HuH-7 (cell line): ENCODE measurements around the gene PLN.

Experiments
- DNase-seq: peaks from one replicate; pipeline ENCODE4 v3.0.0; 2011; ENCODE audit warnings: low spot score

Gene PLN

DNA sequence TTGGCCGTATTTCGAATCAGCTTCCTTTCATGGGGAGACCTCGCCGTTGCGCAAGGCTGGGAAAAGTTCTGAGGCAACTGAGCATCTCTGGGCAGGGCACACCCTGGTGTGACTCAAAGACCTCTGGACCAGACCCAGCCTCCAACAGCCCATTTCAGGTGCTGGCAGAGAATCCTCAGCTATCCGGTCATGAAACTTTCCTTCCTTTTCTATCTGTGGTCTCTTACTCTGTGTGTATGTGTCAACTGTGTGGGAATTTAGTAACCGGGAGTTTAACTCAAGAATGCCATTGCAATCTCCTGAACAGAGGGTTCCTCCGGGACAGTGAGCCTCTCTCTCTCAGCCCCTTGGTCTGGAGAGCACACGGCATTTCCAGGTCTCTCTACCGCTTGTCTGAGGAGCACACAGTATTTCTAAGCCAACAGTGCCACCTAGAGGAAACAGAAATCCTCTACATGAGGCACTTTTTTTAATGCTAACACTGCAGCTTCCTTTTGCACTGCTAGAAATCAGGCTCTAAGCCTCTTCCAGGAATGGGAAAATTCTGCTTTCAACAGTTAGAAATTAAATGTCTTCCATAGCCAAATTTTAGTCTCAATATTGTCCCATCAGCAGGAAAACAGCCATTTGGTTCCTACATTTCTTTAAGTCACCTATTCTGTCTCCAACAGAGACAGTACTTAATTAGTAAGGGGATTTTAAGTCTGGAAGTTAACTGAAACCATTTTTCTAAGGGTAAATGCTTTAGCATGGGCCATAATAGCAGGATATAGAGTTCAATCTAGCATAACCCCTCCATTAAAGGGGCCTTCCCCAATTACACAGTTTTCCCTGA, 32.7 kb downstream of the PLN start:
- DNase-seq = peak; percentile 46

DNA sequence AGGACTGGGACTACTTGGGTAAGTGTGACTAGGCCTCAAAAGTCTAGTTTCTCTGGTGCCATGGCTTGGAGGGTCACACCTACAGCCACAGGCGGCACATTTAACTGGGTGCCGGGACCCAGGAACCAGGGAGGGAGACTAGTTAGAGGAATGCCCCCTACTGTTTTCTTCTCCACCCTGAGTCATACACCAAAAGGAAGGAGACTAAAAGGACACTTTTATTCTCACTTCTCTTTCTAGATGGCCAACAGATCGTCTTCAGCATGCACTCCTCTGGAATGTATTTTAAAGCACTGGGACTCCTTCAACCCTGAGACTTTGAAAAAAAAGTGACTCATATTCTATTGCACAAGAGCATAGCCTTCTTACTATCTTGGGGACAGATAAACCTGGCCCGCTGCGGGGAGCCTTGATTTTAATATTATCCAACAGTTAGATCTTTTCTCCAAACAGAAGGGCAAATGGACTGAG, 33.4 kb downstream of the PLN start:
- DNase-seq = no peak

DNA sequence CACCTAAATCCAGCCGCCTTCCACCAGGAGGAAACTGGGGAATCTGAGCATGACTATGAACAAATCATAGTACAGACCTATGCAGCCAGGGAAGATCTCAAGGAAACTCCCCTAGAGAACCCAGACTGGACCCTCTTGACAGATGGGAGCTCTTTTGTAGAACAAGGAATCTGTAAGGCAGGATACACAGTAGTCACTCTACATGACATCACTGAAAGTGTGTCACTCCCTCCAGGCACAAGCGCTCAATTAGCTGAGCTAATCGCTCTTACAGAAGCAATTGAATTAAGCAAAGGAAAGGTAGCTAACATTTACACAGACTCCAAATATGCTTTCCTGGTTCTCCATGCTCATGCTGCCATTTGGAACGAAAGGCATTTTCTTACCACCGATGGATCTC, 36.8 kb downstream of the PLN start:
- DNase-seq = no peak

DNA sequence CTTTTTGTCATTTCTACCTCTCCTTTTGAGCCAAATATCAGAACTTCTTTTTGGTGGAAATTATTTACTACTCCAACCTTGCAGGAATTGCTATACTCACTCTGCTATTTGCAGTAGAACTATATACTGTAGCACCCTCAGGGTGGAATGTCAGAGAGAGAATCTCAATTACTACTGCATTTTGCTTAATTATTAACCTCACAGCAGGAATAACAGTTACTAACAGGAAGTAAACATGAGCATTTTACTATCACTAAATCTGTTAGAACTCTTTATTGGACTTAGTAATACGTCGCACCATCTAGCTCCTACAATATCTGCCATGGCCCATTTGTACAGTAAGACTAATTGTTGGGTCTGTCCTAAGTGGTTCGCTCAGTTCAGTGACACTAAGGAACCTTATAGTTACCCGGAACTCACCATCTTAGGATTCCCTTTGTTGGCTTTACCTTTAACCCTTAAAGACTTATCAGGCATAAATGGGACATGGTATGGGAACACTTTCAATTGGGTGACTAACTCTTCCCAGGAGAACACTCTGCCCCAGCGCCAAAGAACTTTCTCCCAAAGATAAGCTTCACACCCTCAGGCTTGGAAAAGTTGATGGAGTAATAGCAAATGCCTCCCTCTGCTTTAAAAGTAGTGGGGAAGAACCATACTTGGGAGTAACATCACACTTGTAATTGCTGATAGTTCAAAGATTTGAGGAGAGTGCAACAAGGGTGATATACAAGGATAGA, 38.8 kb downstream of the PLN start:
- DNase-seq = no peak

DNA sequence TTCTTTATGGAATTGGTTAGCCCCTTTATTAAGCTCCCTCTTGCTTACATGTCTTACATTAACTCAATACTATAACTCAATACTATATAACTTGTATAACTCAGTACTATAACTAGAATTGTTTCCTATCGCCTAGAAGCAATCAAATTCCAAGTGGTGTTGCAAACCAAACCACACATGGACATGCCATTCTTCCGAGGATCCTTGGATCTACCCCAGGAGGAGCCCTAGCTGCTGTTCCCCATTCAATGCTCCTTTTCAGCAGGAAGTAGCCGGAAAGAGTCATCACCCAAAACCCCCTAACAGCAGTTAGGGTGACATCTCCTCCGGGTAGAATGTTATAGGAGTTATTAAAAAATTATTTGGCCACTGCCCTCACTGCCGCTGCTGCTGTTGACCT, 40.5 kb downstream of the PLN start:
- DNase-seq = no peak

DNA sequence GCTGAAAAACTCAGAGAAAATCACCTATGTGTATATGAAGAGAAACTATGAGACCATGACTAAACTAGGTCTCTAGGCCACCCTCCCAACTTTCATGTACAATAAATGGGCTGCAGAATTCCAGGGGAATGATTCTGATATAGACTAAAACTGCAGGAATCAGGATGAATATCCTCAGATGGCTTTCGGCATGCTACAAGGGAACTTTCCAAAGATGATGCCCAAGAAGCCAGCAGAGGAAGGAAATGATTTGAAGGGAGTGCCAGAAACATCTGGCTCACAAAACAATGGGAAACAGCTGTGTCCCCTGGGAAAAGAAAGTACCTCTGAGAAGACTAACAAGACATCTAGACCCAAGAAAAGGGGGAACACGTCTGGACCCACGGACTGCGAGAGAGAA, 41.1 kb downstream of the PLN start:
- no peak for DNase-seq

DNA sequence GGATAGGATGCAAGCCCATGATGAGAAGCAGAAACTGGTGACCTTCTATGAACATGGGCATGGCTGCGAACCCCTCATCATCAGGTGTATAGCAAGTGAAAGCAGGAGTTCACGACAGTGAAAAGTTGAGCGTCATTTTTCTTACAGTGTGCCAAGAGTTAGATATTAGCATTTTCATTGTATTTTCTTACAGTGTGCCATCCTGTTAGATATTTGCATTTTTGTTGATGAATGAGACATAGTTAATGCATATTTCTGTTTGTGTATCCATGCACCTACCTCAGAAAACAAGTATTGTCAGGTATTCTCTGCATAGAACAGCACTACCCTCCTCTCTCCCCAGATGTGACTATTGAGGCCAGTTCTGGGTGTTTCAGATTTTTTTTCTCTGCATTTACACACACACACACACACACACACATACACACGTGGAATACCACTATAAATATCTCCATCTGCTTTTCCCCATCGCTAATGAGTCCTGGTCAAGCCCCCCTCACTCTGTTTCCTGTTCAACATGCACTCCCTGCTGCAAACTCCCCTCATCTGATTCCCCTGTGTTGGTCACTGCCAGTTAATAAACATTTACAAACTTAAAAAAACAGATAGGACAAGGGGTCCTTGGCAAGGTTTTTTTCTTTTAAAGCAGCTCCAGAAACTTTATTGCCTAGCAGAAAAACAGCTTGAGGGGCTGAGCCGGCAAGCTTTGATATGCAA, 41.7 kb downstream of the PLN start:
- no peak for DNase-seq

DNA sequence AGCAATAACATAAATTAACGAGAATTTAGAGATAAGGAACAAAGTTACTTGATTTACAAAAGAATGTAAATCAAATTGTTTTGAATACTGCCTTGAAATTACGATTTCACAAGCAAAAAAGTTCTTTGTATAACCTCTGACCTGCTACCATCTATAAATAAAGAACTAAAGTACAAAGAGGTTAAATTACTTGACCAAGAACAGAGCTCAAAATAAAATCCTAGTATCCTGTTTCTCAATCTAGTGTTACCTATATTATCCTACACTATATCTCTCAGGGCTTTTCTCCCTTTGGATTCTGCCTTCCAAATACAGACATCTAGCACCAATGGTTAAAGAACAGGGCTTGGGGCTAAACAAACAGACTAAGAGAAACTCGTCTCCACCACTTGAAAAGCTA, 43.8 kb downstream of the PLN start:
- no peak for DNase-seq

DNA sequence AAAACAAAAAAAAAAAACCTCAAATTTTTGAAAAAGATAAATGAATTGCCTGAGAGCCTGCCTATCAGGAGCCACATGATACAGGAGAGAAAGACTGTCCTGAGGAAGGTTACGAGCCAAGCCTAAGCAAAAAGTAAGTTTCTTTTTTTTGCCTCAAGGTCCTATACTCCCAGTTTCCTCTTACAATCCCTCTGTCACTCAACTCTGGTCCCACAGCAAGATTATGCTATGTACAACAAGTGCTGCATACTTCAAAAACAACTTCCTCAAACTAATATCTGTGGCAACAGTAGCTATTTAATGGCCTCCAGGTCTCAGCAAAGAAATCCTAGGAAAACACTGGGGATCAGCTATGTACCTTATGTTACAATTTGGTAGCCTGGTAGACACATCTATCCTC, 46.8 kb downstream of the PLN start:
- no peak for DNase-seq

DNA sequence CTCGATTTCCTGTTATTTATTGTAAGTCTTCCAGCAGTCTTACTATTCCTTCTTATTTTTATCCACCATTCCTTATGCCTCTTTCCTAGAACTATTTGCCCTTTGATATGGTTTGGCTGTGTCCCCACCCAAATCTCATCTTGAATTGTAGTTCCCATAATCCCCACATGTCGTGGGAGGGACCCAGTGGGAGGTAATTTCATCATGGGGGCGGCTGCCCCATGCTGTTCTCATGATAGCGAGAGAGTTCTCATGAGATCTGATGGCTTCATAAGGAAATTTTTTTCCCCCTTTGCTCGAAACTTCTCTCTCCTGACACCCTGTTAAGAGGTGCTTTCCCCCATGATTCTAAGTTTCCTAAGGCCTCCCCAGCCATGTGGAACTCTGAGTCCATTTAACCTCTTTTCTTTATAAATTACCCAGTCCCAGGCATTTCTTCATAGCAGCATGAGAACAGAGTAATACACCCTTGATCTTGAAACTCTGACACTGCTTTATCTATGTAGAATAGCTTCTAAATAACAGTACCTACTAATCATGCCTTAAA, 48.8 kb downstream of the PLN start:
- DNase-seq = no peak

DNA sequence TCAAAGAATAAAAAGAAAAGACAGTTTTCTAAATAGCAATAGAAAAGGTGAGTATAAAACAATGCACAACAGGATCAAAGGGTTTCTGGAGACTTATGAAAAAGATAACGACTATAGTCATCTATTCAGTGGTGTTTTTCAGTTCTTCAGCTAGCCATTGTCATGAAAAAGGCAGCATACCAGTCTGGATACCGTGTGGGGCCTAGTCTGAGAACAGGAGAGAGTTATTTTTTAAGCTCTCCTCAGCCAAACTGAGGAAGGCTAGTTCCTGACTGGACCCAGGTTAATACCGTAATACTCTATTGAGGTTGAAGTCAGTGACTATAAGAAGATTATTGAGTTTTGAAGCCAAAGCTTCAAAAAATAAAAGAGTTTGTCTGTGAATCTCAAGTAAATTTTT, 49.5 kb downstream of the PLN start:
- DNase-seq = no peak

DNA sequence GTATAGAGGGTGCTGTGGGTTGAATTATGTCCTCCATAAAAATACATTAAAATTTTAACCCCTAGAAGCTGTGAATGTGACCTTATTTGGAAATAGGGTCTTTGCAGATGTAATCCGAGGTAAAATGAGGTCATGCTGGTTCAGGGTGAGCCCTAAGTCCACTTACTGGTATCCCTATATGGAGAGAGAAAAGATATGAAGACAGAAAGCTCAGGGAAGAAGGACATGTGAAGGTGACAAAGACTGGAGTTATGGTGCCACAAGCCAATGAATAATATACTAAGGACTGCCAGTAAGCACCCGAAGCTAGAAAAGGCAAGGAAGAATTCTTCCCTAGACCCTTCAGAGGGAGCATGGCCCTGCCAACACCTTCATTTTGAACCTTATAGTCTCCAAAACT, 50.2 kb downstream of the PLN start:
- no peak for DNase-seq

DNA sequence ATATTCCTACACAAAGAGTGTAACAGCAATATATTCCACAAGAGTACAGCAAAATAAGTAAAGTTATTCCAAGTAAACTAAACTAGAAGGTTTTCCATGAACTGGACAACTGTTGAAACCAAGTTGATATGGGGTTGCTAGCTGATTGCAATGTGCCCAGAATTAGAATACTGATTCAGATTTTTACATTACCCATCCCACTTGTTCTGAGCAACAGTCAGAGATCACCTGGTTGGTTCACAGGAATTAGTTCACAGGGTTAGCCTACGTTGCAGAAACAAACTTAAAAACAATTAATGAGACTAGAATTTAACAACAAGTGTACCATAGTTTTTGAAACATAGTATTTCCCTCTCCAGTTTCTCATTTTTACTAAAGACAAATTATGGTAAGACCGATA, 54.2 kb downstream of the PLN start:
- no peak for DNase-seq

DNA sequence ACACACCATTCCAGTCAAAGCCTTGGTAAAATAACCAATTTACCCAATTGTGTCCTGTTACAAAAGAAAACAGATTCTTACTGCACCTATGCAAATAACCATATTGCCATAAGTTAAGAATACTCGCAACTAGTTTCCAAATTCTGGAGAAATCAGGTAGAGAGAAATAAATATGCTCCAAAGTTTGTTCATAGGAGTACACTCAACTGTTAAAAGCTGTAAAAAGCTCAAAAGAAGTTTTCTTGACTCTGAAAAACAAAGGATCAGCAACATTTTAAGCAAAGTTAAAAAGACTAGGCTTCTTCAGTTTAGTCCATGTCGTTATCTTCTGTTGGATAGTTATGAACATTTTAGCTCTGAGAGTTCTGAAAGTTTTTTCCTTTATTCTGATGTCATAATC, 55.3 kb downstream of the PLN start:
- DNase-seq = no peak

DNA sequence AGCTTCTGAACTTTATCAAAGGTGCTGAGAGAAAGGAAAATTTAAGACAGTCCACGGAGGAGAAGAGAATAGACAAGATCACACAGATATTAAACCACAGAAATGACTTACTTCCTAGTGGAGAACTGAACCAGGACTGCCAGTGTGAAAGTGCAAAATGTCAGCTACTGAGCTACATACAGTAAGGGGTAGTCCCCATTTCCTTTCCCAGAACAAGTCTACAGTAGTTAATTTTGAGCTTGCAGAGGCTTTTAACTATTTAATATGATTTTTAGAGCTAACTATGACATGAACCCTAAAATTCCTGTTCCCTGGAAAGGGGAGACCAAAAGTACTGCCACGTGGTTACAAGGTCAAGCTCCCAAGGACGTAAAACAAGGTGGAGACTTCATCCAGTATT, 58.2 kb downstream of the PLN start:
- no peak for DNase-seq

DNA sequence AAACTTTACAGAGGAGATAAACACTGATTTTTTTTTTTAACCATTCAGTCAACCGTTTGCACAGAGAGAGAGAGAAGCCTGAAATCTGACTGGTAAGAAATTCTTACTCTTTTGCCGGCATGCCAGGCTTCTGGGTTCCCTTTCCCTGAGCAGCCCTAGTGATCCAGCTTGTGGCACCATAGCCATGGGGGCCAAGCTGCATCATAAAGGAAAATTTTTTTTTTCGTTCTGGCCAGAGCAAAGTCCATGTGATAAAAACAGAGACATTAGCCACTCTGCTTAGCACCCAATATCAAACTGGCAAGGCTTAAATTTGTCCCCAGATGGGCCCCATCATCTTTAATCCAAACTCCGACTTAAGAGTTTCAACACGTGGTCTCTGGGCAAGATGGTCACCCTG, 58.8 kb downstream of the PLN start:
- no peak for DNase-seq
